HL-60/S4 treated with retinoic acid at 250 ng/mL for 4 days and 3 days (cell line): Measurements from ENCODE around the gene SLC22A31.
"Not testable (repeated sequence)": the region's sequence is repeated elsewhere in the genome, so short reads cannot be mapped to it uniquely, and the experiment has no call there.

Experiments used
- in situ Hi-C: fragments of 300-500 bp; cut with MboI; formaldehyde crosslinking; loops from 2 replicates; pipeline ENCODE4 v1.7.0; 2022; ENCODE audit warnings: low sequenced_read_pairs

The SLC22A31 gene

GRCh38 chr16:89170346-89171215 lies 29.8 kb downstream of the SLC22A31 start:
- in situ Hi-C loops, result no loop called here

- in situ Hi-C loops, result no loop called here
These were observed 30.6 kb downstream of the SLC22A31 start for GRCh38 chr16:89169778-89170177.

GRCh38 chr16:89168381-89169189 lies 31.8 kb downstream of the SLC22A31 start:
- in situ Hi-C loops, result no loop called here

GRCh38 chr16:89167425-89167941 lies 32.9 kb downstream of the SLC22A31 start:
- in situ Hi-C loops, result no loop called here

GRCh38 chr16:89166696-89167424 lies 33.5 kb downstream of the SLC22A31 start:
- in situ Hi-C loops, result no loop called here

- in situ Hi-C loops, result not testable (repeated sequence)
These were observed 34.7 kb downstream of the SLC22A31 start for GRCh38 chr16:89165681-89165979.

GRCh38 chr16:89164847-89165680 lies 35.3 kb downstream of the SLC22A31 start:
- in situ Hi-C loops, result no loop called here

- in situ Hi-C loops, result no loop called here
These were observed 35.9 kb downstream of the SLC22A31 start for GRCh38 chr16:89164436-89164835.

GRCh38 chr16:89163297-89163696 lies 37.0 kb downstream of the SLC22A31 start:
- in situ Hi-C loops, result no loop called here

GRCh38 chr16:89161763-89162713 lies 38.3 kb downstream of the SLC22A31 start:
- in situ Hi-C loops, result no loop called here

- in situ Hi-C loops, result no loop called here
These were observed 39.2 kb downstream of the SLC22A31 start for GRCh38 chr16:89160977-89161701.

- in situ Hi-C loops, result no loop called here
These were observed 40.4 kb downstream of the SLC22A31 start for GRCh38 chr16:89159850-89160354.

GRCh38 chr16:89159066-89159849 lies 41.1 kb downstream of the SLC22A31 start:
- in situ Hi-C loops, result no loop called here

GRCh38 chr16:89157778-89158177 lies 42.6 kb downstream of the SLC22A31 start:
- in situ Hi-C loops, result no loop called here

GRCh38 chr16:89156740-89157645 lies 43.3 kb downstream of the SLC22A31 start:
- in situ Hi-C loops, result no loop called here
